ENCODE measurements around the gene WDR17.
"Not testable (repeated sequence)": the region's sequence is repeated elsewhere in the genome, so short reads cannot be mapped to it uniquely, and the experiment has no call there.

The WDR17 gene

DNA sequence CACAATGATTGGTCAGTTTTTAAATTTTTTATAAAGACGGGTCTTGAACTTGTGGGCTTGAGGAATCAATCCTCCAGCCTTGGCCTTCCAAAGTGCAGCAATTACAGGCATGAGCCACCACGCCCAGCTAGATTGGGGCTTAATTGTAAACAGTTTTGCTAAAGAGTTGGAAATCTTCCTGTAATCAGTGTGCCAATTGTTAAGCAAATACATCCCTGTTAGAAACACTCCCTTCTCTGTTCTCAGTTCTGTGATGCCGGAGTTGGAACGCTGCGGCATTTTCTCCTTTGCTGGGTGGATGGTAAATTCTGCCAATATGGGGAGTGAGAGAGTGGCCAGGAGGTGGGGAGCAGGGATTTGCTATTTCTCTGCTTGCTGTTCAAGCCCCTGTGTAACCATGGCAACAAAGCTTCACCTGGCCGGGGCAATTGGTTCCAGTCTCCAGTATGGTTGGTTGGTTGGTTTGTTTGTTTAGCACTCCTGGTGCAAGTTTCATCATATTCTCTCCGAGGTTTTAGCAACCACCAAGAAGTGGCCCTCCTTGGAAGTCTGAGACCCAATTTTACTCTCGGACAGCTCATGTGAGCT lies 132.8 kb downstream of the WDR17 start:
- H3K27ac ChIP-seq: no peak overlapping the region
- TF ChIP-seq, protein P1, sequence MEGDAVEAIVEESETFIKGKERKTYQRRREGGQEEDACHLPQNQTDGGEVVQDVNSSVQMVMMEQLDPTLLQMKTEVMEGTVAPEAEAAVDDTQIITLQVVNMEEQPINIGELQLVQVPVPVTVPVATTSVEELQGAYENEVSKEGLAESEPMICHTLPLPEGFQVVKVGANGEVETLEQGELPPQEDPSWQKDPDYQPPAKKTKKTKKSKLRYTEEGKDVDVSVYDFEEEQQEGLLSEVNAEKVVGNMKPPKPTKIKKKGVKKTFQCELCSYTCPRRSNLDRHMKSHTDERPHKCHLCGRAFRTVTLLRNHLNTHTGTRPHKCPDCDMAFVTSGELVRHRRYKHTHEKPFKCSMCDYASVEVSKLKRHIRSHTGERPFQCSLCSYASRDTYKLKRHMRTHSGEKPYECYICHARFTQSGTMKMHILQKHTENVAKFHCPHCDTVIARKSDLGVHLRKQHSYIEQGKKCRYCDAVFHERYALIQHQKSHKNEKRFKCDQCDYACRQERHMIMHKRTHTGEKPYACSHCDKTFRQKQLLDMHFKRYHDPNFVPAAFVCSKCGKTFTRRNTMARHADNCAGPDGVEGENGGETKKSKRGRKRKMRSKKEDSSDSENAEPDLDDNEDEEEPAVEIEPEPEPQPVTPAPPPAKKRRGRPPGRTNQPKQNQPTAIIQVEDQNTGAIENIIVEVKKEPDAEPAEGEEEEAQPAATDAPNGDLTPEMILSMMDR (conservative IDR thresholded peaks at IDR 0.05): no peak
- no peak for TF ChIP-seq ZFX (IDR thresholded peaks at IDR 0.05)

DNA sequence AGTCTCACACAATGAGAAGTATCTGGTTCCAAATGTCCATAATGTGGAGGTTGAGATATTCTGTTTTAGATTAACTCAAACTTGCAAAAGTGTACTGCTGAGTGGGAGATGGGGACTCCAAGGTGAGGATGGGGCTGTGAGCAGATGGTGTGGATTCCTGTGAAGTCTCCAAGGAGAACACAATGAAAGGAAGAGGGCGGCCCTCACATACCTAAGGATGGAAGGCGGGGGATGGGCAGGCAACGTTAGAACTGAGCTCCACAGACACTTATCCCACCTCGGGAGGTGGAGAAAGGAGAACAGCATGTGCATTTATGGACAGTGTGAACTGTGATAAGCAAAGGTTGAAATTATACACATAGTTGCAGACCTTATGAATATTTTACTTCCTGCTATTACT lies 139.7 kb downstream of the WDR17 start:
- no peak for TF ChIP-seq ZFX (IDR thresholded peaks at IDR 0.05)
- TF ChIP-seq, protein P1 (conservative IDR thresholded peaks at IDR 0.05): no peak
- H3K27ac ChIP-seq: no peak overlapping the region

DNA sequence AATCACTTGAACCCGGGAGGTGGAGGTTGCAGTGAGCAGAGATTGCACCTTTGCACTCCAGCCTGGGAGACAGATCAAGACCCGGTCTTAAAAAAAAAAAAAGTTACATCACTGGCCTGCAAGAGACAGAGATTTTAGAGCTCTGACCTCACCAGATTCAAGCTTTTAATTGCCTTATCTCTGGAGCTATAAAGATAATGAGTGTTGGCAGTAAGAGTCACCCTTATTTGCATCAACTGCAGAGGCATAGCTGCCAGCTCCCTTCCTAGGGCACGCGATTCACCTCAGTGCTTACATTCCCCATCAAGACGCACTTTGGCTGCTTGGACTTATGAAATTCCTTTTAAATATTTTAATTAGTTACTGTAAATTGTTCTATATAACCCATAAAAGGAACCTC lies 142.2 kb downstream of the WDR17 start:
- TF ChIP-seq, protein P1 (conservative IDR thresholded peaks at IDR 0.05): no peak
- TF ChIP-seq ZFX (IDR thresholded peaks at IDR 0.05): no peak
- no peak overlapping the region for H3K27ac ChIP-seq

DNA sequence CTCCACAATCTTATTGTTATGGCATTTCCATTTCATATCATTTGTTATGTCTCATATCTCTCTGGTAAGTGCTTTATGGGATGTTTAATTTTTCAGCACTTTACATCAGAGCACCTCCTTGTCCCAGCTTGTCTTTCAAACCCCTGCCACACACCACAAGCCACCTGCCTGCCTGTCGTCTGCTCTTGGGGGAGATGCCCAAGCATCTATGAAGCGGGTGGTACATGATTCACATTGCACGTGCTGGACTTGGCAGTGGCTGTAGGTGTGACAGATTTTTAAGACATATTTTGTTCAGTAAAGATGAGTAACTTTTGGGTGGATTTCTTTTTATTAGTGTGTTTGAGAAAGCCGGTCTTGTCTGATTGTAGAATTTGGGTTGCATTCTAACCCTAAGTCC lies 143.9 kb downstream of the WDR17 start:
- TF ChIP-seq, protein P1 (conservative IDR thresholded peaks at IDR 0.05): no peak
- no peak for TF ChIP-seq ZFX (IDR thresholded peaks at IDR 0.05)
- no peak overlapping the region for H3K27ac ChIP-seq

DNA sequence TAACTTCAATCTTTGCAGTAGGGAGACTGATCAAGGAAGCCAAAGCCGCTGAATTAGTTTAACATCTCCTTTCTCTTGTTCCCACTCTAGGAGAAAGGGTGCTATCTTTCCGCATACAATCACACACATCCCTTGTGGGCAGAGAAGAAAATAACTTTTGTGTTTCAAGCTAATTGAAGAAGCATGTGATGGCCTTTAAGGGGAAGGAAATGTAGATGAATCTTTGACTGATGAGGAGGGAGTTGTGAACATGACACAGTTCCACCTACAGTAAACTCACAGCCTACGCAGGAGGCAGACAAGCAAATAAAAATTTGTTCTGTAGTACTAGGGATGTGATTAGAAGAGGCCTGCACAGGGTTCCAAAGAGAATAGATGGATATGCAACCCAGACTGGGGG lies 144.5 kb downstream of the WDR17 start:
- TF ChIP-seq, protein P1 (conservative IDR thresholded peaks at IDR 0.05): no peak
- no peak for TF ChIP-seq ZFX (IDR thresholded peaks at IDR 0.05)
- H3K27ac ChIP-seq: no peak overlapping the region

DNA sequence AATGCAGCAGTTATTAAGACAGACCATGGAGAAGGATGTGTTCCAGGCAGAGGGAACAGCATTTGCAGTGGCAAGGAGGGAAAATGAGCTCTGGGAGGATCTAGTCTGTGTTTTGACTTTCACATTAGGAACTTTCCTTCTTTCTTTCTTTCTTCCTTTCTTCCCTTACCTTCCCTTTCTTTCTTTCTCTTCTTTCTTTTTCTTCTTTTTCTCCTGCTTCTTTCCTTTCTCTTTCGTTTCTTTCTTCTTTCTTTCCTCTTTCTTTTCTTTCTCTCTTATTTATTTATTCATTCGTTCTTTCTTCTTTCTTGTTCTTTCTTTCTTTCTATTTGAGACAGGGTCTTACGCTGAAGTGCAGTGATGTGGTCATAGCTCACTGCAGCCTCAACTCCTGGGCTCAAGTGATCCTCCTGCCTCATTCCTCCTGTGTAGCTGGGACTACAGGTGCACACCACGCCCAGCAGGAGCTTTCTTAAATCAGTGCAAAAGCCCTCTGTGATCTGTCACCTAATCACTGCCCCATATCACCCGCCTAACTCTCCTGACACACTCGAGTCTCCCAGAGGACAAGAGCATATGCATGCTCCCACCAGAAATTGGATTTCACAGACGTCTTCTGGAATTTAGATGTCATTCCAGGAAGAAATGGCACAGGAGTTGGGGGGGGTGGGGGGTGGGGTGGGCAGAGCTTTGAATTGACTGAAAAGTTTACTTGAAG lies 145.1 kb downstream of the WDR17 start:
- TF ChIP-seq, protein P1 (conservative IDR thresholded peaks at IDR 0.05): no peak
- no peak for TF ChIP-seq ZFX (IDR thresholded peaks at IDR 0.05)
- H3K27ac ChIP-seq: no peak overlapping the region

DNA sequence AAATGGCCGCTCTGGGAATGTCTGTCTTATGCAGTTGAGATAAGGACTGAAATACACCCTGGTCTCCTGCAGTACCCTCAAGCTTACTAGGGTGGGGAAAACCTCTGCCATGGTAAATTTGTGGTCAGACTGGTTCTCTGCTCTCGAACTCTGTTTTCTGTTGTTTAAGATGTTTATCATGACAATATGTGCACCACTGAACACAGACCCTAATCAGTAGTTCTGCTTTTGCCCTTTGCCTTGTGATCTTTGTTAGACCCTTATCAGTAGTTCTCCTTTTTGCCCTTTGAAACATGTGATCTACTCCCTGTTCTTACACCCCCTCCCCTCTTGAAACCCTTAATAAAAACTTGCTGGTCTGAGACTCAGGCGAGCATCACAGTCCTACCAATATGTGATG lies 146.7 kb downstream of the WDR17 start:
- not testable (repeated sequence) for H3K27ac ChIP-seq

DNA sequence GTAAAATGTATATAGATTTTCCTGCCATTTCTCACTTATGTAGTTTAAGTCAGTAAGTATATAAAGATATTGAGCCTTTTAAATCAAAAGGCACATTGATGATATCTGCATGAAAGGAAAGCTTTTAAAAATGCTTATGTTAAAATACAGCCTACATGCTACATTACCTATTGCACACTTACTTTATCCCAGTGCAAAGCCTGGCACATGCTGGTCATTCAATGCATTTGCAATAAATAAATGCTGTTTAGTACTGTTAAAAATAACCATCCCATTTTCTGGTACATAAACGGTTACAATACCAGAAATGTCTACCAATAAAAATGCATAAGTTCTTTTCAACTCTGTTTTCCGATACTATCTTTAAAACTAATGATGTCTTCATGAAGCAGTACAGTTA lies 151.9 kb downstream of the WDR17 start:
- H3K27ac ChIP-seq: no peak overlapping the region
- TF ChIP-seq, protein P1 (conservative IDR thresholded peaks at IDR 0.05): no peak
- no peak for TF ChIP-seq ZFX (IDR thresholded peaks at IDR 0.05)

All from C4-2B (cell line).